AG20443 (cell line): Measurements from ENCODE around the gene ACVR1.

Experiments used
- DNase-seq: peaks from one replicate; pipeline ENCODE4 v3.0.0; 2012; ENCODE audit warnings: low spot score, mixed read lengths

Gene ACVR1

GRCh38 chr2:157876066-157876785, at the start of gene ACVR1:
Gene ACVR1, minus strand, starts transcription at chr2:157876330. Its CDS starts 76,837 bp downstream, at chr2:157799493.
- peak; percentile 97 for DNase-seq

- no peak for DNase-seq
Observed at GRCh38 chr2:157925071-157925470, 48.9 kb upstream of the ACVR1 start.

- DNase-seq, result no peak
Observed at GRCh38 chr2:157923598-157924217, 47.6 kb upstream of the ACVR1 start.

GRCh38 chr2:157922815-157923214, 46.7 kb upstream of the ACVR1 start:
- no peak for DNase-seq

GRCh38 chr2:157922336-157922735, 46.2 kb upstream of the ACVR1 start:
- no peak for DNase-seq

GRCh38 chr2:157920736-157921135, 44.6 kb upstream of the ACVR1 start:
- no peak for DNase-seq

- no peak for DNase-seq
Observed at GRCh38 chr2:157919181-157919580, 43.1 kb upstream of the ACVR1 start.

- no peak for DNase-seq
Observed at GRCh38 chr2:157918319-157918718, 42.2 kb upstream of the ACVR1 start.

GRCh38 chr2:157911750-157912149, 35.6 kb upstream of the ACVR1 start:
- no peak for DNase-seq

- no peak for DNase-seq
Observed at GRCh38 chr2:157911246-157911645, 35.1 kb upstream of the ACVR1 start.

GRCh38 chr2:157905092-157905491, 29.0 kb upstream of the ACVR1 start:
- DNase-seq, result no peak

GRCh38 chr2:157903626-157904025, 27.5 kb upstream of the ACVR1 start:
- peak; percentile 27 for DNase-seq

GRCh38 chr2:157903151-157903550, 27.0 kb upstream of the ACVR1 start:
- DNase-seq, result peak; percentile 14

GRCh38 chr2:157902692-157903091, 26.6 kb upstream of the ACVR1 start:
- DNase-seq, result peak; percentile 13

GRCh38 chr2:157901325-157901724, 25.2 kb upstream of the ACVR1 start:
- DNase-seq, result no peak

- no peak for DNase-seq
Observed at GRCh38 chr2:157900684-157901083, 24.6 kb upstream of the ACVR1 start.

GRCh38 chr2:157900203-157900602, 24.1 kb upstream of the ACVR1 start:
- DNase-seq, result no peak

GRCh38 chr2:157899125-157899839, 23.2 kb upstream of the ACVR1 start:
- no peak for DNase-seq

- DNase-seq, result peak; percentile 60
Observed at GRCh38 chr2:157898591-157898996, 22.5 kb upstream of the ACVR1 start.

GRCh38 chr2:157897106-157897971, 21.2 kb upstream of the ACVR1 start:
- no peak for DNase-seq

- peak; percentile 14 for DNase-seq
Observed at GRCh38 chr2:157895531-157895930, 19.4 kb upstream of the ACVR1 start.
